GM21576 (cell line): ENCODE results near the gene MOCS1.

Experiments
- ATAC-seq: cut with Tn5 transposase; IDR thresholded peaks from one replicate; pipeline ENCODE4 v1.9.1; 2021; ENCODE audit warnings: mild to moderate bottlenecking, moderate library complexity; ENCODE audit not compliant: unreplicated experiment

Gene MOCS1

DNA sequence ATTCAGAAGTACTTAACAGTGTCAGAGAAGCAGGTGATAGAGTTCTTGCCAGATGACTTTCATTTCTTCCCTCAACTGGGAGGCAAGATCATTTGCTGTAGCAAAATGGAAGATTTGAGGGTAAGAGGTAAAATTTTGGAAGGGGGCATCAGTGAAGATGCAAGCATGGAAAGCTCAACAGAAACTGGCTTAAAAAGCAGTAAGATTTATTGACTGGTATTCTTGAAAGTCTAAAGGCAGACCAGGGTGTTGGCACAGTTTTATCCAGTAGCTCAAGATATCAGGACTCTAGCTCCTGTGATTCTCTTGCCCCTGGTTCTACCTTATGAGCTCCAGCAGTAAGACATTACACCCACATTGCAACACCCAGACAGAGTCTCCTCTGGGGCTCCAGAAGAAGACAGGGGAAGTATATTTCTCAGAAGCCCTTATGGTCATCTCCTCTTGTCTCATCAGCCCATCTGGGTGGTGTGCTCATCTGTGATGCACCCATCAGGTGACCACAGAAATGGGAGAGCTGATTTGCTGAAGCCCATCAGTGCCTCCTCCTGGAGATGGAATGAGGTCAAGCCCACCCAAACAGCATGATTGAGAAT is 16.0 kb upstream of the MOCS1 start:
- no peak for ATAC-seq

DNA sequence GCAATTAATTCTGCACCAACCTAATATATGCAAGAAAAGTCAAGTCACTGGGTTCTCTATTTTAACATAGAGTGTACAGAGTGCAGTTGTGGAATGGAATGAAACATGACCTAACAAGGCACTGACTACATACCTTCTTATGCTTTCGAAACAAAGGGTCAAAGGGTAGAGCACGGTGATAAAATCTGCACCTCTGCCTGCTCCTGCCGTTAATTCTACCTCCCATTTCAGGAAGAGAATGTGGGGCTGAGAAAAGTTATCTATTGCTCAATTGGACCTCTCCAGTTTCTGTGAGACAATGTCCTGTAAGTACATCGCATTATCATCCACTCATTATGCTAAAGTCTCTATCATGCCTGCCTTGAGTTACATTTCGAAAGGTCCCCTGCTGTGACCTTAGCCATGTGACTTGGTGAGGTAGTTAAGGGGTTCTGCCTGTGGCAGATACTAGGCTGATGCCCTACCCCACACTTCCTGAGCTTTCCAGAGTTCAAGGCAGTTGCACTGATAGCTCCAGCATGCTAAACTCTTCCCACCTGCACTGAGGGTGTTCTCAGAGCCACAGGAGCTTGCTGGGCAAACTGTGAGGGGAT is 14.0 kb upstream of the MOCS1 start:
- ATAC-seq: no peak

DNA sequence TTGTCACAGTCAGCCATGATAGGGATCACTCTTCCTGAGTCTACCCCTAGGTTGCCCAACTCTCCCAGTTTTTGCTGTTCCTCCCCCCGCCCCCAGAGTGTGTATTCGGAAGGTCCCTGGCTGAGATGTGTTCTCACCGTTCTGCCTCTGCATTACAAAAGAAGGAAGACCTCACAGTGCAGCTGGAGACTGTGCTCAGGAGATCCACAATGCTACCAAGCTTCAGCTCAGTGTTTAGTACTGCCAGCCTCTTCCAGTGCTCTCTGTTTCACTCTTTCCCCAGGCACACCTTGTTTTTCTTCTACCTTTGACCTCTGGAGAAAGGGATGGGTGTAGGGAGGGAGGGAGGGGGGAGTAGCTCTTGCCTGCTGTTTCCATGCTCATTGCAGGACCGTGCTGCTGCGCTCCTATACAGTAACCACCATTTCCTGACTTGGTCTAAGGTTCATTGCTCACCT is 13.4 kb upstream of the MOCS1 start:
- no peak for ATAC-seq

DNA sequence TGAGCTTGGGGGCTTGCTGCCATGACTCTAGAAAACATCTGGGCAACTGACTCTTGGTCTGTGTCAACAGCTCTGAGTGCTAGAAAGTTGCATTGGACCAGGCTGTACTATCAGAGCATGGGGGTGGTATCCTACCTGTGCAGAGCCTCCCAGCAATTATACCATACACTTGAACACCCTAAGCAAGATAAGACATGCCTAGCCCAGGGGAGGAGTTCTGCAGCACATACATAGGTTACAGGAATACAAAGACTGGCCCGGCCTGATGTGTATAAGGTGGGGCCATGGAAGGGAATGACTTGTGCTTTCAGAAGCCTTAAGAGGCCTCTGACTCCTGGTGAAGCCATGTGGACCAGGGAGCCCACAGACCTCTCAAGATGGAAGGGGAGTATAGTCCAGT is 11.4 kb upstream of the MOCS1 start:
- ATAC-seq: no peak

DNA sequence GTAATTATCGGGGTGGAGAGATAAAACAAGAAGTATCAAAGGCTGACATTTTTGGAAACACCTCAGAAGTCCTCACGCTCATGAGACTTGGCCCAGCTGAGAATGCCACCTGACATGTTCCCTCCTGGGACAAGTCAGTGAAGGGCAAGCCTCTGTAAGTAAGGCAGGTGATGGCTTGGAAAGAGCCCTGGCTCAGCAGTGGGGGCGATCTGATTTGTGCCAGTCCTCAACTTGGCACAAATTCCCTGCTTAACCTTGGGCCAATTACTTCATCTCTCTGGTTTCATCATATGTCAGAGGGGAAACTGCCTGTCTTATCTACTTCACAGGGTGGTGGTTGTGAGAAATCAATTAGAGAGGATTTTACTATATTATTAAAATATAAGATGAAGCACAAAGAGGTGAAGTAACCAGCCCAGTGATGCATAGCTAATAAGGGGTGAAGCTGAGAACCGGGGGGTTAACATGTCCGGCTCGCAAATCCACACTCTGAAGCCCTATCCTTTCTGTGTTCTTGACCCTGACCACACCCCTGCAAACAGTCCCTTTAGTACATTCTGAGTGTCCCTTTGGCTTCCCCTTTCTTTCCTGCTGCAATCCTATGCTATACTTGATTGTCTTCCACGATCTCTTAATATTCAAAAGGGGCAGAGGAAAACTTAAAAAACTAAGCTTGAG is 8.8 kb upstream of the MOCS1 start:
- ATAC-seq: no peak

DNA sequence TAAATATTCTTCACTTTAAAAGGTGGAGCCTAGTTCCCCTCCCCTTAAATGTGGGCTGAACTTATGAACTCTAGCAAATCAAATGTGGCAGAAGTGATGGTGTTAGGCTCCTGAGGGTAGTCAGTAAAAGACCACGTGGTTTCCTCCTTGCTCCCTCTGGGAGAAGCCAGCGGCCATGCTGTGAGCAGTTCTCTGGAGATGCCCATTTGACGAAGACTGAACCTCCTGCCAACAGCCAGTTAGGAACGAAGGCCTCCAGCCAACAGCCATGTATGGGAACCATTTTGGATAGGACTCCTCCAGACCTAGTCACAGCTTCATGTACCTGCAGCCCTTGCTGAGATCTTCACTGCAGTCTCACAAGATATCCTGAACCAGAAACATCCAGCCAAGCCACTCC is 7.6 kb upstream of the MOCS1 start:
- no peak for ATAC-seq

DNA sequence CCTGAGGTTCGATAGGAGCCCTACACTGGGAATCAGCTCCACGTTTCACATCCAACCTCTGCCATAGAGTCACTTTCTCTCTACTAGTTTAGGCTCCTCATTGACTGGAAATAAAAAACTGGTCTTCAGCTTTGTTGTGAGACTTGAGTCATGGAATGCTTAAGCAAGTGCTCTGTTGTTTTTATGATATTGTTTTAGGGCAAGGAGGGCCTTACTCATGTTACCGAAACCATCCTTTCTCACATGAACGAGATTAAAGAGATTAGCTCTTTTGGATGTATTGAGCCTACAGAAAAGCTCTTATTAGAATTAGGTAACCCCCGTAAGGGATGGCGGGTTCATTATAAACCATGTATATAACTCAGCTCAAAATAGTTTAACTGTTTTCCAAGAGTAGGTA is 6.9 kb upstream of the MOCS1 start:
- ATAC-seq: no peak

DNA sequence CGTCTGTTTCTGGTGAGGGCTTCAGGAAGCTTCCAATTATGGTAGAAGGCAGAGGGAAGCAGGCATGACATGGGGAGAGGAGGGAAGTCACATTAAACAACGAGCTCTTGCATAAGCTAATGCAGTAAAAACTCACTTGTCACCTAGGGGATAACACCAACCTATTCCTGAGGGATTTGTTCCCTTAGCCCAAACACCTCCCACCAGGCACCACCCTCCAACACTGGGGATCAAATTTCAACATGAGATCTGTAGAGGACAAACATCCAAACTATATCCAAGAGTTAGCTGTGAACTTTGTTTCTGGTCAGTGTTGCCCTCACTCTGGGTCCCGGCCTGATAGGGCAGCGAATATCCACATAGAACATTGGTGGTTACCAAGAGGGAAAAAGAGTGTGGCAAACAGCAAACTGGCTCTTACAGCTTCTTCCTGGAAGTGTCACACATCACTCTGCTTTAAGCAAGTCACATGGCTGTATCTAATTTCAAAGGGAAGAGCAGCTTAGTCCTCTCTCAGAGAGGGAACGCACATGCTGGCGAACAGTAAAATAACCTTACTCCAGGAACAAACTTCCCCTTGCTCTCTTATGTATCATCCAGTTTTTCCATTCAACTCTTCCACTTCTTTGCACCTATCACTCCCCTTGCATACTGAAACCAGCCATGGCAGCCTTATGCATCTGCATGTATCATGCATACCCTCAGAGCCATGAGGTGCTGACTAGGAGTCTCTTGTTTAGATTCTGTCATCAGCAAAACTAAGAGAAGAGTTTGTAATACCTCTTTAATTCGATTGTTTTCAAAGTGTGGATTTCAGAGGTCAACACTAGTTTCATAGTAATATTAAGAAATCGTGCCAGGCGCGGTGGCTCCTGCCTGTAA is 4.8 kb upstream of the MOCS1 start:
- no peak for ATAC-seq

DNA sequence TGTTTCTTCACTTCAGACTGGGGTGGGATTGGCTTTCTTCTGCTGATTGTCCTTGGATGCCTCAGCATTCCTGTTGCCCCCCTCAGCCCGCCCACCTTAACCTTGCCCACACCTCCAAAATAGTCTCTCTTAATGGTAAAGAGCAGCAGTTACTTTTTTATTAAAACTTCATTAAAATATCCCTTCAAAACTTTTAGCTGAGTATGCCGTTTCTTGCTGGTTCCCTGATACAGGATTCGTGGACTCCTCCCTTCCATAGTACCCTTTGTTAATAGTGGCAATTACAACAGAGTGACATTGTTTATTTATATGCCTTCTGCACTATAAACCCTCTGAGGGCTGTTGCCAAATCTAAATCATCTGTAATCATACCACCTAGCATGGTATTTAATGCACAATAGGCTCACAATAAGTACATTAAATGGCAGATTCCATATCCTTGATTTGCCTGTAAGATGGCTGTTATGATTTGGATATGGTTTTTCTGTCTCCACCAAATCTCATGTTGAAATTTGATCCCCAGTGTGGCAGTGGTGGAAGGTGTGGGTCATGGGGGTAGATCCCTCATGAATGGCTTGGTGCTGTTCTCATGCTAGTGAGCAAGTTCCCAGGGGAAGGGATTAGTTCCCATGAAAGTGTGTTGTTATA is 3.5 kb upstream of the MOCS1 start:
- no peak for ATAC-seq

DNA sequence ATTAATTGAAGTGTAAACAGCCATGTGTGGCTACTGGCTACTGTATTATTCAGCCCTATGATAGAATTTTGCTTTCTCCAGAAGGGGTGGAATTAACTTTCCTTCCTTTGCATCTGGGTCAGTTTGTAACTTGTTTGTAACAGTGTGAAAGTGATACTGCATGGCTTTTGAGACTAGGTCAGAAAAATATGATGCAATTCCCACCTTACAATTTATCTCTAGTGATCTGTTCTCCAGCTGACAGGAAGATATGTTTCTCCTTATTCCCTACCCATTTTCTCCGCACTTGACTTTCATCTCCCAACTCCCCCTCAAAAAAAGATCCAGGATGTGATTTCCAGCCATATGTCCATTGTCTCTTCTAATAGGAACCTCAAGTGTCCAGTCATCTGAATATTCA is 2.6 kb upstream of the MOCS1 start:
- no peak for ATAC-seq

DNA sequence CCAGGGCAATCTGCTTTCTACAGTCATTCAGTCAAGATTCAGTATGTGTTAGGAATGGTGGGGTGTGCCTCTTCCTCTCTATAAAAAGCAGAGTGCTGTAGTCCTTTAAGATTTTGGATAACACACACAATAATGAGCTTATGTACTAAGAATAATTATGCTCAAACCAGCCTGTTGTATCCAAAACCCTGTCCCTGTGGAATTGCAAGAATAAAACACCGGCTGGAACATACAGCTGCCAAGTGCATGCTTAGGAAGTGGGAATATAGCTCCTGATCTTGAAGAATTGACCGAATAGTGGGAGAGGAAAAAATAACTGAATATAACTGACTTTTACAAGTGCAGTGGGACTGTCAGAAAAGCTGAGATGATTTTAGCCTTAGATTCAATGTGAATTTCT is 979 bp upstream of the MOCS1 start:
- no peak for ATAC-seq

DNA sequence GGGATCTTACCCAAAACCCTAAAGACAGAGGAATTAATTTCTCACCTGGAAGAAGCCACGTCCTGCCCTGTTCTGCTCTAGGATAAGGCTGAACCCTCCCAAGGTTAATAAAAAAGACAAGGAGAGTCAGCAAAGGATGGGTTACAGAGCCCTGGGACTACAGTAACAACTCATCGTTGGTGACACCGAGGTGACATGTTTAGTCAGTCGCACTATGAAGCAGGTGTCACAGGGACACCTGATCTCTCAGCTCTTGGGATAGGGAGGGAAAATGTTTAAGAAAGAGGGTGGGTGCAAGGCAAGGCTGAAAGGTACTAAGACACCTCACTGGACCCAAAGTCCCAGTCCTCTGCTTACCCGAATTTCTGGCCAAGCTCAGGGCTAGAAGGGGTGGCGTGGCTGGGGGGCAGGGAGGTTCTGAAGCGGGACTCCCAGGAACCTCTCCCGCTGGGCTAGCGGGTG is 562 bp downstream of the MOCS1 start:
- ATAC-seq: no peak

DNA sequence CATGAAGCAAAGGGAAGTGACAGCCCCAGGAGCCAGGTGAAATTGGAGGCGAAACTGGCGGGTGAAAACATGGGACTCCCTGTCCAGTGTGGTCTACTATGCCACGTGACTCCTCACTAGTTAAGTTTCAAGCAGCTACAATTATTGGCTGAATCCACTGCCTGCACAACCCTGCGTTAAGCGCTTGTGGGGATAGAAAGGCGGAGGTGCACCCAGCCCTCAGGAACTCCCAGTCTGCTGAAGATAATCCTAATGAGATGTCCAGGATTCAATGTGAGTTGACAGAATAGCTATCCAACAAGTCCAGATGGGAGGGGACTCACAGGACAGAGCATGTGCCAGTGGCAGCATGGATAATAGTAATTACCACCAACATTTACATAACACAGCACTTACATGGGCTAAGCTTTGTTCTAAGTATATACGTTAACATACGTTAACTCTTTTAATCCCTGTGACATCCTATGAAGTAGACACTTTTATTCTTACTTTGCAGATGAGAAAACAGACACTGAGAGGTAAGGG is 1.8 kb downstream of the MOCS1 start:
- no peak for ATAC-seq

DNA sequence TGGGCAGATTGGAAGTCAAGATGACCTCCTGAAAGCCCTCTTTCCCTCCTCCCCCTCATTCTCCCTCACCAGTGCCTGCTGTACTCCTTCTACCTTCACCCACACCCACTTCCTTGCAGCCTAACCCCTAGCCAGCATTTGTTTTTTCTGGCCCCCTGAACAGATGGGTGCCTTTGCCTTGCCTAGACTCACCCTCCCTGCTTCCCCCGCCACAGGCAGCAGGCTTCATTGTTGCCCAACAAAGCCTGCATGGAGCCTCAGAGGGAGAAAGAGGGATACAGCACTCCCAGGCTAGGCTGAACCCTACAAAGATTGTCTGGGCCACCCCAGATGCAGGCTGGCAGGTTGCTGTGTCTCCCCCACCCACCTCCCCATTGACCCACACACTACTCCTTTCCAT is 2.7 kb downstream of the MOCS1 start:
- ATAC-seq: no peak

DNA sequence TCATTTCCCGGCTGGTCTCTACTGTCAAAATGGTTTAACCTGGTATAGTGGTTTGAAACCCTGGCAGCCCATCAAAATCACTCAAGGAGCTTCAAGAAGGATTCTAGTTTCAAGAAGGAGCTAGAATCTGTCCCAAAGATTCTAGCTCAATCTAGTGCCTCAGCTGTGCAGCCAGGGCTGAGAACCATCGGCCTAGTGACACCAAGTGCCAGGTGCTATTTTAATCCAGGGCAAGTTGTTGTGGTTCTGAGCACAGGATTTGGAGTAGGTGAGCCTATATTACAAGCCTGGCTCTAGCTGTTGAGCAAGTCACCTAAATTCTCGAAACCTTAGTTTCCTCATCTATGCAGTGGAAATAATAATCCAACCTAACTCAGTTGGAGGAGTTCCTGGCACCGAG is 3.7 kb downstream of the MOCS1 start:
- no peak for ATAC-seq

DNA sequence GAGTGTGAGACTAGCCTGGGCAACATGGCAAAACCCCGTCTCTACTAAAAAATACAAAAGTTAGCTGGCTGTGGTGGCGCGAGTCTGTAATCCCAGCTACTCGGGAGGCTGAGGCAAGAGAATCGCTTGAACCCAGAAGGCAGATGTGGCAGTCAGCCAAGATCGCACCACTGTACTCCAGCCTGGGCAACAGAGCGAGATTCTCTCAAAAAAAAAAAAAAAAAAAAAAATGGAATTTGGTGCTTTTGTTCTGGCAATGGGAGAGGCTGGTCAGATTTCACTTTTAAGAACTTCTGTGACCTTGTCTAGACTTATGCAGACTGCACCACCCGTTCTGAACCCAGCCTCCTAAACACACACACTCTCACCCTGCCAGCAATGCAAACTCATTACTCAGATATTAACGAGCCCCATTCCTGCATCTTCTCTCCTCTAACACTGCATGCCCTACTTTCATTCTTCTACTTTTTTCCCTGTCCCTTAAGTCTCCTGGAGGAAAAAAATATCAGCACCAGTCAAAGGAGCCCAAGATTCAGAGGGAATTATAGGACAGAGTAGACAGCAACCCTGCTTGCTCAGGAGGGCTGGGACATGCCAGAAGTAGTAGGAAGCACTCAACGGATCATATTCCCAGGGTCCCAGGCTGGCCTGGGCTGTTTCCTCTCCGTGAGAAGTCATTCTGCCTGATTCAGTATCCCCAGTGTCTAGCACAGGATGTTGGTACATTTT is 4.4 kb downstream of the MOCS1 start:
- no peak for ATAC-seq

DNA sequence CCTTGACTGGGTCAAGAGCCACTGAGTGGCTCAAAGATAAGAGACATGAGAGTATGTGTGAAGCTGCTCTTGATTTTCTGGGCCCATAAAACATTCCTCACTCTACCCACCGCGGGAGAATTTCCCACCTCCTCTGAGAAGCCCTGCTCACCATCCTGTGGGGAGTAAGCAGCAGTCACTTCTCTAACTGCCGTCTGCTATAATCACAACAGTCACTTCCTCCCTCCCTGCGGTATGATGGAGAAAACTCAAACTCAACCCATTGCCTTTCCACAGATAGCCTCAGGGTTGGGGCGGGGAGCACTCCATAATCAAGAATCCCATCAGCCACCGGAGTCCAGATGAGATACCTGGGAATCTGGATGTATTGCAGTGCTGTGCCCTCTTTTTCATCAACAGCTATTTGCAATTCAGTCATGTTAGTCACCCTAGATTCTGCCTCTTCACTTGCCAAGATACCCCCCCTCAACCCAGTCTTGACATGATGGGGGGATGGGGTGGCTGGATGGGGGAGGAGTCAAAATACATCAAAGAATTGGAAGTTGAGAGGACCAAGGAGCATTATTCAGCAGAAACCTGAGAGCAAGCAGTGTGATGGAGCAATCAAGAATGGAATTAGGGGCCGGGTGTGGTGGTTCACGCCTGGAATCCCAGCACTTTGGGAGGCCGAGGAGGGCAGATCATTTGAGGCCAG is 5.1 kb downstream of the MOCS1 start:
- no peak for ATAC-seq

DNA sequence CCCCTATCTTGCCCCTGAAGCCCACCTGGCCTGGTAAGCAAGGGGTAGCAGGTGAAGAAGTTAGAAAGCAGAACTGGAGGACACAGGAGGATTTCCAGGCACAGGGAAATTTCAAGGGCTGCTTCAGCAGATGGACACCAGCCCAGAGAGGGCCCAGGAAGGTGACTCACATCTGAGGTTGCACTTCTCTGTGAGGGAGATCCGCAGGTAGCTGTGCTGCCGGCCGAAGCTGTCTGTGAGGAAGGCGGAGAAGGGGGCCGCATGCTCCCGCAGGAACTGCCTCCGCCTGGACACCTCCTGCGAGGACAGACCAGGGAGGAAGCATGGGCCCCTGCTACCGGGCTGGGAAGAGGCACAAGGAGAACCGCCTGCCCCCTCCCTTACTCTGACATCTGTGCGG is 7.1 kb downstream of the MOCS1 start:
- no peak for ATAC-seq

DNA sequence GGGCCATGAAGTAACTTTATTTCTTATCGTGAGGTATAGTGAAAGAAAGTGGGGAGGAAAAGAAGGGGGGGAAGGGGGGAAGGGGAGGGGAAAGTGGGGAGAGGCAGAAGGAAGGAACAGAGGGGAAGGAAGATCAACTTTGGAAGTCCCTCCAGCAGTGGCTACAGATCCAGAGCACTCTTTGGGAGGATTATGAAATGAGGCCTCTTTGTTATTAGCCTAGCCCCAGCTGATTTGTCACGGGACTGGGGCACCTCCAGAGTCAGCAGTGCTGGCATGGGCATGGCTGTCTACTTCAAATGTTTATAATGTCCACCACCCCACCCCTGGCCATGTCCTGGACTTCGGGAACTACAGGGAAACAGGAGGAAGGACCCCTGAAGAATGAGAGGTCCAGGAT is 7.6 kb downstream of the MOCS1 start:
- no peak for ATAC-seq

DNA sequence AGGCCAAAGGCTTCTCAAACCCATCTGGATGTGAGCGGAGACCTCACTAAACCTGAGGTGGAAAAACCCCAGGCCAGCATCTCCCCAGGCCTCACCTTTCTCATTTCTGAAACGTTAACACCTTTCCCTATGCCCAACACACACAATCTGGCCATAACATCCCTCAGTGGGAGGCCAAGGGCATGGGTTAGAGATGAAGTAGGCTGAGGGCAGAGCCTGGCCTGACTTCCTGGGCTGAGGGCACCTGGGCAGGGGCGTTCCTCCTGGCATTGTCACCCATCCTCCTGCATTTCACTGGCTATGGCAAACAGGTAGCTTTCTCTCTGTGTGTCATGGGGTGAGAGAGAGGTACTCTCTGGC is 8.4 kb downstream of the MOCS1 start:
- ATAC-seq: no peak
